ENCODE results near the gene TC2N. TPM values are rescaled to one million over a fixed set of nuclear protein-coding genes. Genes with fewer than 3 reads are reported as not detected.

The TC2N gene
- total RNA-seq, 1 donor from 2014 or later = 1.2 TPM

DNA sequence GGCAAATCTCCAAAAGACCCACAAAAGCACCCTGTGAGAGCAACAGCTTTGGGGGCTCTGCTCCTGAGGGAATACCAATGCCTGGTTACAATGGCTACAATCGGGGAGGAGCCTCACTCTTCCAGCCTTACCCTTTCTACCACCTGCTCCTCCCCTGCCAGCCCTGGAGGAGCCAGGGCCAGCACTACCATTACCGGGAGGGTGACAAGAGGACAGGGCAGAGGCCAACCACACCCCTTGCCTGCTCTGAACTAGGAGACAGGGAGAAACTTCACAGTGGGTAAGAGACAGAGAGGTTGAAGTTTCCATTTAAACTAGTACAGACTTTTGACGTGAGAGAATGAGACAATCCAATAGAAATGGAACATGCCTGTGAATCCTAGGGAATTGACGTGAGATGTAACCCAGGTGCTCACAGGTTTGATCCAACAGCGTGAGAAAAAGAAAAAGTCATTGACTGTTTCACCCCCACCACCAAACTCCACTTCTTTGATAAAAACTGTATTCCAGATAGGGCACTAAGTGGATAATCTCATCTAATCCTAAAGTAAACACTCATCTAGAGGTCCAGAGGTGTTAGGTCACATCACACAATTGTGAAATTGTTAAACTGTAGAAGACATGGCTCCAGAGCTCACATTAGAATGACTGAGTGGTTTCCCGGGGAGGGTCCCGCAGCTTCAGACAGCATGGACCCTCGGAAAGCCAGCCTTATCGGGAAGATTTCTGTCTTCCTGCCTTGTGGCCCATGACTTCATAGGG, 8.4 kb upstream of the TC2N start:
- H3K27me3 Mint-ChIP-seq (ENCODE audit: low read depth, unreplicated experiment) = peaks cover 29% of the 10 kb centered on the region
- Histone ChIP-seq H2AFZ (ENCODE audit: low read depth, low read length) (no peak overlapping the region), H3K9me3 (ENCODE audit: insufficient read depth, low read depth, low read length) (no peaks in the 10 kb centered on the region), H3K27me3 (ENCODE audit: insufficient read depth, low read length) (peaks cover 4% of the 10 kb centered on the region), H3K4me1 (ENCODE audit: insufficient read depth, low read length) (no peaks in the 10 kb centered on the region), H3K36me3 (ENCODE audit: insufficient read depth, low read length) (no peaks in the 10 kb centered on the region), H3K4me2 (ENCODE audit: low read length) (no peak overlapping the region), H3K4me3 (ENCODE audit: insufficient read depth, low read depth, low read length) (no peak overlapping the region), H3K9ac (ENCODE audit: low read length) (no peak overlapping the region), H4K20me1 (ENCODE audit: insufficient read depth, low read length) (no peaks in the 10 kb centered on the region), H3K79me2 (ENCODE audit: insufficient read depth, low read length) (no peaks in the 10 kb centered on the region), H3K27ac (ENCODE audit: low read depth, low read length) (no peak overlapping the region)
- H3K4me3 Mint-ChIP-seq (ENCODE audit: unreplicated experiment) = no peak overlapping the region
- DNase-seq (ENCODE audit: low read depth) = no peak
- no peak overlapping the region for H3K27ac Mint-ChIP-seq (ENCODE audit: unreplicated experiment)
- H3K4me1 Mint-ChIP-seq (ENCODE audit: low read depth, unreplicated experiment) = peaks cover 5% of the 10 kb centered on the region
- no peak for TF ChIP-seq EZH2 (IDR thresholded peaks at IDR 0.05; ENCODE audit: insufficient read depth, low read length)
- TF ChIP-seq, protein P1, sequence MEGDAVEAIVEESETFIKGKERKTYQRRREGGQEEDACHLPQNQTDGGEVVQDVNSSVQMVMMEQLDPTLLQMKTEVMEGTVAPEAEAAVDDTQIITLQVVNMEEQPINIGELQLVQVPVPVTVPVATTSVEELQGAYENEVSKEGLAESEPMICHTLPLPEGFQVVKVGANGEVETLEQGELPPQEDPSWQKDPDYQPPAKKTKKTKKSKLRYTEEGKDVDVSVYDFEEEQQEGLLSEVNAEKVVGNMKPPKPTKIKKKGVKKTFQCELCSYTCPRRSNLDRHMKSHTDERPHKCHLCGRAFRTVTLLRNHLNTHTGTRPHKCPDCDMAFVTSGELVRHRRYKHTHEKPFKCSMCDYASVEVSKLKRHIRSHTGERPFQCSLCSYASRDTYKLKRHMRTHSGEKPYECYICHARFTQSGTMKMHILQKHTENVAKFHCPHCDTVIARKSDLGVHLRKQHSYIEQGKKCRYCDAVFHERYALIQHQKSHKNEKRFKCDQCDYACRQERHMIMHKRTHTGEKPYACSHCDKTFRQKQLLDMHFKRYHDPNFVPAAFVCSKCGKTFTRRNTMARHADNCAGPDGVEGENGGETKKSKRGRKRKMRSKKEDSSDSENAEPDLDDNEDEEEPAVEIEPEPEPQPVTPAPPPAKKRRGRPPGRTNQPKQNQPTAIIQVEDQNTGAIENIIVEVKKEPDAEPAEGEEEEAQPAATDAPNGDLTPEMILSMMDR (IDR thresholded peaks at IDR 0.05; ENCODE audit: insufficient read depth, low read depth, low read length) = no peak
- peaks cover 8% of the 10 kb centered on the region for H3K9me3 Mint-ChIP-seq (ENCODE audit: unreplicated experiment)
- H3K36me3 Mint-ChIP-seq (ENCODE audit: low read depth, unreplicated experiment) = peaks cover 5% of the 10 kb centered on the region
- no peak for FAIRE-seq

DNA sequence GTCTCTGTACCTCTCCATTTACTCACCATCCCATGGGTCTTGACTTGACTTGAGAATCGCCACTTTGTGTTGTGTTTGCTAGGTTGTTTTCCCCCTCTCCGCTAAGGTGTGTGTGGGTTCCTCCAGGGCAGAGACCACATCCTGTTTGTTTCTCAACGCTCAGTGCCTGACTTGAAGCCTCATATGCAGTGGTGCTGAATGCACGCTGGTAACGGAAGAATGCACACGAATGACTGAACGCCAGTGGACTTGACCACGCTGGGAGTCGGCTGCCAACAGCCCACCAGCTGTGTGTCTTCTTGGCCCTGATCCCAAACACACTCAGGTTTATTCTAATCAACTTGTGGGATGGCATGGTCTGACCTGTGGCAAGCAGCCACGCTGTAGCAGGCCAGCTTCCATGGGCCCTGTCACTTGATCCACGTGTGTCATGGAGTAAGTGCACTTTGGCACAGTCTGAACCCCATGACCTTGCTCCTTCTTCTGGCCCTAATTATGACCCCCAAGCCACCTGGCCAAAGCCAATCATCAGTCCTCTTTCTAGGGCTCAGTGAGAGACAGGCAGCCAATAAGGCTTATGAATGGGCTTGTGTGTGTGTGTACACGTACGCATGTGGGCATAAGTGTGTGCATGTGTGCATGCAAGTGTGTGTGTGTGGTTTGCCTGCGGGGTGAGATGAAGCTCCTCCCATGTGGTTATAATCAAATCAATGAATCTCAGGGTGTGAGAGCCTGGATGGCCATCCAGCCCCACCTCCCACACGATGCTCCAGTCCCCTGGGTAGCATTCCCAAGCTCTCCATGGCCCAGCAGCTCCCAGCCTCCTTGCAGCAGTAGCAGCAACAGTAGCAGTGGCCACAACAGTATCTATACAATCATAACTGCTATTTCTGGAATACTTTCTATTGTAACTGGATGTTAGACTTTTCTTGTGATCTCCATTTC, 6.4 kb upstream of the TC2N start:
- H2AFZ ChIP-seq (ENCODE audit: low read depth, low read length) = no peak overlapping the region
- Mint-ChIP-seq H3K36me3 (ENCODE audit: low read depth, unreplicated experiment) (peaks cover 2% of the 10 kb centered on the region), H3K4me3 (ENCODE audit: unreplicated experiment) (no peak overlapping the region), H3K27me3 (ENCODE audit: low read depth, unreplicated experiment) (peaks cover 27% of the 10 kb centered on the region), H3K27ac (ENCODE audit: unreplicated experiment) (no peak overlapping the region), H3K4me1 (ENCODE audit: low read depth, unreplicated experiment) (peaks cover 12% of the 10 kb centered on the region), H3K9me3 (ENCODE audit: unreplicated experiment) (no peaks in the 10 kb centered on the region)
- H3K4me1 ChIP-seq (ENCODE audit: insufficient read depth, low read length) = peaks cover 6% of the 10 kb centered on the region
- DNase-seq (ENCODE audit: low read depth) (no peak), FAIRE-seq (no peak)
- TF ChIP-seq EZH2 (IDR thresholded peaks at IDR 0.05; ENCODE audit: insufficient read depth, low read length) = no peak
- TF ChIP-seq, protein P1 (IDR thresholded peaks at IDR 0.05; ENCODE audit: insufficient read depth, low read depth, low read length) = no peak
- no peaks in the 10 kb centered on the region for H3K79me2 ChIP-seq (ENCODE audit: insufficient read depth, low read length)
- H3K9me3 ChIP-seq (ENCODE audit: insufficient read depth, low read depth, low read length) = peaks cover under 1% of the 10 kb centered on the region
- H3K27me3 ChIP-seq (ENCODE audit: insufficient read depth, low read length) = peaks cover 4% of the 10 kb centered on the region
- no peak overlapping the region for H3K9ac ChIP-seq (ENCODE audit: low read length)
- no peak overlapping the region for H3K4me3 ChIP-seq (ENCODE audit: insufficient read depth, low read depth, low read length)
- no peak overlapping the region for H3K27ac ChIP-seq (ENCODE audit: low read depth, low read length)
- H4K20me1 ChIP-seq (ENCODE audit: insufficient read depth, low read length) = no peaks in the 10 kb centered on the region
- no peak overlapping the region for H3K4me2 ChIP-seq (ENCODE audit: low read length)
- H3K36me3 ChIP-seq (ENCODE audit: insufficient read depth, low read length) = no peaks in the 10 kb centered on the region

All from astrocyte (in vitro differentiated cells and primary cell).